NCI-H526 treated with DMSO at 0.1 percent for 48 hours (cell line): Measurements from ENCODE around the gene KRTAP10-1.

Experiments
- DNase-seq: peaks from one replicate; lab custom pipeline; 2025; lab: John Stamatoyannopoulos, UW

Gene KRTAP10-1

GRCh38 chr21:44527983-44528633, 11.9 kb downstream of the KRTAP10-1 start:
- DNase-seq, result no peak

- no peak for DNase-seq
These were observed 12.6 kb downstream of the KRTAP10-1 start for GRCh38 chr21:44527156-44527982.

GRCh38 chr21:44526096-44526997, 13.6 kb downstream of the KRTAP10-1 start:
- no peak for DNase-seq

GRCh38 chr21:44525391-44526095, 14.5 kb downstream of the KRTAP10-1 start:
- DNase-seq, result no peak

GRCh38 chr21:44524414-44525371, 15.3 kb downstream of the KRTAP10-1 start:
- DNase-seq, result no peak

GRCh38 chr21:44523567-44524413, 16.2 kb downstream of the KRTAP10-1 start:
- DNase-seq, result no peak

GRCh38 chr21:44522753-44523204, 17.2 kb downstream of the KRTAP10-1 start:
- DNase-seq, result no peak

- no peak for DNase-seq
These were observed 17.9 kb downstream of the KRTAP10-1 start for GRCh38 chr21:44521928-44522752.

- DNase-seq, result no peak
These were observed 18.6 kb downstream of the KRTAP10-1 start for GRCh38 chr21:44521301-44521927.

GRCh38 chr21:44520326-44521300, 19.4 kb downstream of the KRTAP10-1 start:
- no peak for DNase-seq

- DNase-seq, result no peak
These were observed 20.4 kb downstream of the KRTAP10-1 start for GRCh38 chr21:44519346-44520325.

GRCh38 chr21:44518686-44519085, 21.3 kb downstream of the KRTAP10-1 start:
- DNase-seq, result no peak

- DNase-seq, result peak; percentile 95
These were observed 22.7 kb downstream of the KRTAP10-1 start for GRCh38 chr21:44517175-44517899.

- no peak for DNase-seq
These were observed 23.2 kb downstream of the KRTAP10-1 start for GRCh38 chr21:44516828-44517174.

- DNase-seq, result no peak
These were observed 23.7 kb downstream of the KRTAP10-1 start for GRCh38 chr21:44516342-44516741.
